Muscle of leg (tissue), 11 donors: Measurements from ENCODE around the gene CCDC85C. TPM values are rescaled to one million over a fixed set of nuclear protein-coding genes. Genes with fewer than 3 reads are reported as not detected.

ENCODE experiments used
- DNase-seq: peaks from one replicate; pipeline ENCODE4 v3.0.0; 2013
- H3K27ac ChIP-seq: one replicate; pipeline ENCODE4 v1.5.1; 2013; ENCODE audit warnings: mild to moderate bottlenecking, low read length, control low read depth
- H3K27me3 ChIP-seq: one replicate; pipeline ENCODE4 v1.6.1; 2013; ENCODE audit warnings: low read length; ENCODE audit not compliant: control insufficient read depth, insufficient read depth
- H3K36me3 ChIP-seq: one replicate; pipeline ENCODE4 v1.6.1; 2013; ENCODE audit warnings: low read length; ENCODE audit not compliant: control insufficient read depth, insufficient read depth
- H3K4me1 ChIP-seq: one replicate; pipeline ENCODE4 v1.6.1; 2013; ENCODE audit warnings: low read length; ENCODE audit not compliant: control insufficient read depth, insufficient read depth
- H3K4me3 ChIP-seq: one replicate; pipeline ENCODE4 v1.5.1; 2013; ENCODE audit warnings: low read length, control low read depth
- H3K9me3 ChIP-seq: replicated peaks from 2 replicates; pipeline ENCODE4 v1.6.1; 2013; ENCODE audit warnings: low read depth, low read length; ENCODE audit not compliant: control insufficient read depth
- WGBS: methylation state at CpG from one replicate; pipeline ENCODE4 v1.1.5; 2013; ENCODE audit warnings: missing lambda C conversion rate; ENCODE audit not compliant: insufficient coverage; 5-methylcytosine and 5-hydroxymethylcytosine counted together
- polyA plus RNA-seq, 8 donors: library from polyadenylated mRNA; unstranded; fragments of 120-200 nt; gene quantifications; one replicate each; pipeline versions ENCODE4 v1.2.1 to v1.2.3, GENCODE V29; 2013; ENCODE audit warnings: inconsistent platforms in 1 of 8, low replicate concordance in 1 of 8; ENCODE audit not compliant: insufficient read length in 8 of 8, insufficient read depth in 1 of 8
- total RNA-seq: library from RNA; stranded (reverse); fragments of 120-200 nt; gene quantifications from one replicate; pipeline ENCODE4 v1.2.4, GENCODE V29; 2013

The CCDC85C gene
- total and polyA plus RNA-seq, 9 donors = 3.2 to 6.5 (median 4.1) TPM

GRCh38 chr14:99619835-99620834 lies 16.1 kb upstream of the CCDC85C start:
- Histone ChIP-seq H3K27me3 (peaks cover 9% of the 10 kb centered on the region), H3K4me3 (no peak overlapping the region), H3K27ac (peak overlapping the region; percentile 65), H3K4me1 (peaks cover 34% of the 10 kb centered on the region), H3K9me3 (no peaks in the 10 kb centered on the region), H3K36me3 (no peaks in the 10 kb centered on the region)
- DNase-seq = peak; percentile 71
- 30% methylated on average over 9 of the region's 13 CpGs for WGBS

DNA sequence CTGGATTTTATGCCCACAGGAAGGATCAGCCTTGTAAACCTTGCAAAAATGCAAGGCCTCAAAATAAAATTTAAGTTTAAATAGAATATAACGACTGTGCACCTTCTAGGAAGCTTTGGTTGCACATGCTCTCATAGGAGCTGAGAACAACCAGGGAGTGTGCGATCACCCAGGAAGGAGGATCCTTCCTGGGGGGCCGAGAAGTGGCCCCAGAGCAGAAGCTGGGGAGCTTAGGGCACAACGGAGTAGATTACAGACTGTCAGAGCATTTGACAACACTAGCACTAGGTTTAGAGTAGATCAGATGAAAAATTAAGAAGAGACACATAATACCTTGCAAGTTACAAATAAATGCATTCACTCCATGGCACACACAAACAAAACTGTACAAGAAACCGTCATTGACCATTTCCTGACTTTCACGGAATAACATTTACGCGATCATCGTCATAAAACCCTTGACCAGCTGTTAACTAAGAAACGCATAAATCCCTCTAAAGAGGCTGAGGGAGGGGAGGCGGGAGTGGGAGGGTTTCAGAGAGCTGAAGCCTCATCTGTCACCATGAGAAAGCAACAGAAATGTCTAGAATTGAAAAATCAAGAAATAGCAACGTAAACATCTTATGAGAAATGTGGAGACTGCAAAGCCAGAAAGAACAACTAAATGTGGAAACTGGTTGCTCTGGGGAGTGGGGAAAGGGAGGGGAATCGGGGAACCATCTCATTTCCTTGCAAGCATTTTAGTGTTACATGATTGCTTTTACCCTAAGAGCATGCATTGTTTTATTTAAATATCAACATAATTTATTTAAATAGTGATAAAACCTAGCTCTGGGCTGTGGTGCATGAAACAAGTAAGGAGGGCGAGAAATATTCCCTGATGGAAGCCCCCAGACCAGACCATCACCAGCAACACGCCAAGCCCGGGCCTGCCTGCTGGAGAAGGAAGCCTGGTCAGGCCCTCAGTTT lies 13.1 kb upstream of the CCDC85C start:
- no peak overlapping the region for H3K4me3 ChIP-seq
- H3K27me3 ChIP-seq = peaks cover 9% of the 10 kb centered on the region
- H3K4me1 ChIP-seq = peaks cover 37% of the 10 kb centered on the region
- H3K9me3 ChIP-seq = no peaks in the 10 kb centered on the region
- H3K27ac ChIP-seq = peak overlapping the region; percentile 6
- DNase-seq = no peak
- 54% methylated on average over 4 of the region's 16 CpGs for WGBS
- no peaks in the 10 kb centered on the region for H3K36me3 ChIP-seq

- Histone ChIP-seq H3K36me3 (no peaks in the 10 kb centered on the region), H3K9me3 (no peaks in the 10 kb centered on the region), H3K4me1 (peaks cover 37% of the 10 kb centered on the region), H3K4me3 (no peak overlapping the region), H3K27me3 (peaks cover 9% of the 10 kb centered on the region), H3K27ac (peak overlapping the region; percentile 32)
- DNase-seq = peak; percentile 72
- 32% methylated on average over 5 of the region's 7 CpGs for WGBS
Measured at GRCh38 chr14:99615497-99616157, 11.6 kb upstream of the CCDC85C start.

- Histone ChIP-seq H3K9me3 (no peaks in the 10 kb centered on the region), H3K4me1 (peaks cover 19% of the 10 kb centered on the region), H3K36me3 (no peaks in the 10 kb centered on the region), H3K27ac (no peak overlapping the region), H3K4me3 (no peak overlapping the region), H3K27me3 (peaks cover 4% of the 10 kb centered on the region)
- DNase-seq = no peak
- 74% methylated on average over 4 of the region's 8 CpGs for WGBS
Measured at GRCh38 chr14:99612738-99613330, 8.8 kb upstream of the CCDC85C start.

GRCh38 chr14:99612071-99612737 lies 8.2 kb upstream of the CCDC85C start:
- no peak for DNase-seq
- Histone ChIP-seq H3K36me3 (no peaks in the 10 kb centered on the region), H3K27me3 (peaks cover 4% of the 10 kb centered on the region), H3K4me1 (peaks cover 13% of the 10 kb centered on the region), H3K4me3 (no peak overlapping the region), H3K9me3 (no peaks in the 10 kb centered on the region), H3K27ac (no peak overlapping the region)
- WGBS = no CpG with 5 or more reads among the region's 11 CpGs

- no peaks in the 10 kb centered on the region for H3K36me3 ChIP-seq
- no peak overlapping the region for H3K27ac ChIP-seq
- peaks cover 12% of the 10 kb centered on the region for H3K4me1 ChIP-seq
- H3K9me3 ChIP-seq = no peaks in the 10 kb centered on the region
- H3K27me3 ChIP-seq = peaks cover 4% of the 10 kb centered on the region
- H3K4me3 ChIP-seq = no peak overlapping the region
- WGBS = no CpG with 5 or more reads among the region's 4 CpGs
- DNase-seq = no peak
Measured at GRCh38 chr14:99611646-99612045, 7.6 kb upstream of the CCDC85C start.

DNA sequence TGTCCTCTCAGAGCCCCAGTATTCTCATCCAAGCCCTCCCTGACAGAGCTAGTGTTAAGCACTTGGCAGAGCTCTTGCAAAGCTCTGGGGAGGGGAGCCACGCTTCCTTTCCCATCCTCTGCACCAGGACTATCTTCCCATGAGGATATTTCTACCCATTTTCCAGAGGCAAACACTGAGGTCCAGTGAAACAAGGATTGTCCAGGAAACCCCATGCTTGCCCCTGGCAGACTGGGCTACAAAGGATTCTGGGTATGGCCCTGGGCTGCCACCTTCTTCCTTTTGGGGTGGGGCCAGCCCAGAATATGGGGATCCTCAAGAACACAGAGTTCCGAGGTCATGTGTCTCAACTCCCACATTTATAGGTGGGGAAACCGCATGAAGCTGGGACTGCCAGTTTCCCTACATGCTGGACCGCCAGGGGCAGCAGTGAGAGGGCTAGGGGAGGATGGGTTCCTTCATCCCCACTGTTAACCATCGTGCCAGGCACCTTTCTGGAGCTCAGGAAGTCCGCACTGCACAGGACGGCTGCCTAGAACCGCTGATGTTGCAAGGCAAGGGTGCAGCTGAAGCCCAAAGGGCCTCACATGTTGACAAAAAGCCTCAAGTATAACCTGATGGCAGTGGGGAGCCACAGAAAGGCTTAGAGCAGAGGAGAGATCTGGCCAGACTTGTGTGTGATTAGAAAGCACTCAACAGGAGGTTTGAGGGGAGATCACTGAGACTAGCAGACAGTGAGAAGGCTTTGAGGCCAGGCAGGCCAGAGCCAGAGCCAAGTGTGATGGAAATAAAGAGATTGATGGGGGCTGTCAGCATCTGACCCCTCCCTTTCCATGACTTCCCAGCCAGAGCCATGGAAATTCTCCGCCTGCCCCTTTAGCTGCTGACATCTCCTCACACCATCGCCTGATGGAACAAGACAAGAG lies 5.5 kb upstream of the CCDC85C start:
- Histone ChIP-seq H3K4me3 (no peak overlapping the region), H3K36me3 (no peaks in the 10 kb centered on the region), H3K9me3 (no peaks in the 10 kb centered on the region), H3K27ac (no peak overlapping the region), H3K4me1 (peaks cover 16% of the 10 kb centered on the region), H3K27me3 (peaks cover 7% of the 10 kb centered on the region)
- no peak for DNase-seq
- 56% methylated on average over 5 of the region's 10 CpGs for WGBS

- Histone ChIP-seq H3K27ac (no peak overlapping the region), H3K4me3 (no peak overlapping the region), H3K9me3 (no peaks in the 10 kb centered on the region), H3K4me1 (peaks cover 16% of the 10 kb centered on the region), H3K36me3 (no peaks in the 10 kb centered on the region), H3K27me3 (peaks cover 6% of the 10 kb centered on the region)
- WGBS = 100% methylated on average over 1 of the region's 2 CpGs
- no peak for DNase-seq
Measured at GRCh38 chr14:99608591-99608990, 4.6 kb upstream of the CCDC85C start.
